ENCODE results near the gene CEMIP.

DNA sequence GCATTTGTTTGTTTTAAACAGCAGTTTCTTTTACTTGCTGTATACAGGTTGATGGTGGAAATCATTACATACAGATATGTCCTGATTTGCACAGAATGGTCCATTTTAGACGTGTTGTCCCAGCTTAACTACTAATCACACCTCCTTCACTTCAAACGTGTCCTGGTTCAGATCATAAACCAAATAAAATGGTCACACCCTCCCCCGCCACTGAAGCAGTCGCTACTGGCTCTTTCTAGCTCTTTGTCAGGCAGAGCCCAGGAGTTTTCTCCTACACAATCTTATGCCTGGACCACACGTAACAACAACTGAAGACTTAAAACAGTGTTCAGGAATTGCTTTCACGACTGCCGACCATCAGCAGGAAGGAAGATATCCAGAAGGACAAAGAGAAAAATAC is 136.9 kb downstream of the CEMIP start:
- TF ChIP-seq, protein P1, sequence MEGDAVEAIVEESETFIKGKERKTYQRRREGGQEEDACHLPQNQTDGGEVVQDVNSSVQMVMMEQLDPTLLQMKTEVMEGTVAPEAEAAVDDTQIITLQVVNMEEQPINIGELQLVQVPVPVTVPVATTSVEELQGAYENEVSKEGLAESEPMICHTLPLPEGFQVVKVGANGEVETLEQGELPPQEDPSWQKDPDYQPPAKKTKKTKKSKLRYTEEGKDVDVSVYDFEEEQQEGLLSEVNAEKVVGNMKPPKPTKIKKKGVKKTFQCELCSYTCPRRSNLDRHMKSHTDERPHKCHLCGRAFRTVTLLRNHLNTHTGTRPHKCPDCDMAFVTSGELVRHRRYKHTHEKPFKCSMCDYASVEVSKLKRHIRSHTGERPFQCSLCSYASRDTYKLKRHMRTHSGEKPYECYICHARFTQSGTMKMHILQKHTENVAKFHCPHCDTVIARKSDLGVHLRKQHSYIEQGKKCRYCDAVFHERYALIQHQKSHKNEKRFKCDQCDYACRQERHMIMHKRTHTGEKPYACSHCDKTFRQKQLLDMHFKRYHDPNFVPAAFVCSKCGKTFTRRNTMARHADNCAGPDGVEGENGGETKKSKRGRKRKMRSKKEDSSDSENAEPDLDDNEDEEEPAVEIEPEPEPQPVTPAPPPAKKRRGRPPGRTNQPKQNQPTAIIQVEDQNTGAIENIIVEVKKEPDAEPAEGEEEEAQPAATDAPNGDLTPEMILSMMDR (IDR thresholded peaks at IDR 0.05): no peak
- no peak for TF ChIP-seq ZFX (IDR thresholded peaks at IDR 0.05; ENCODE audit: borderline replicate concordance)
